Left ventricle myocardium superior (tissue), 1 donor: ENCODE data around the gene FAT4. TPM values are rescaled to one million over a fixed set of nuclear protein-coding genes. Genes with fewer than 3 reads are reported as not detected.

Experiments
- ATAC-seq: fragments of 200-7000 bp; cut with Tn5 transposase; one replicate; pipeline ENCODE4 v1.9.1; 2020; ENCODE audit warnings: mild to moderate bottlenecking, moderate library complexity
- DNase-seq: peaks from one replicate; pipeline ENCODE4 v3.0.0-alpha.2; 2020
- intact Hi-C: fragments of 100-400 bp; cut with micrococcal nuclease; formaldehyde crosslinking; loops from one replicate; pipeline ENCODE4 v1.11.0; 2022
- long read RNA-seq: library from polyadenylated mRNA; unstranded; transcript quantifications from one replicate; pipeline ENCODE4 v2.0.0, GENCODE V29; 2021
- total RNA-seq: library from RNA; stranded (reverse); fragmentation: NEBNext Ultra II Directional; extraction: Animal tissue kit (Norgen Biotek cat#: 25700); gene quantifications from one replicate; pipeline ENCODE4 v1.2.1, GENCODE V29; 2021
- donor health status: DM: no; HTN: yes; CAD: no; lungs with severe emphysema.

FAT4 gene
- total RNA-seq = 6.1 TPM
- long read RNA-seq, partial matches to known transcripts = 0 of 2 reads
- long read RNA-seq, other reads (novel, unspliced or antisense) = 2 of 2 reads

- DNase-seq (peak; percentile 97), ATAC-seq (peak; percentile 95)
- intact Hi-C loops = loop anchor here (10.0 kb wide), 1 partner anchor 120 kb away; no protein-coding TSS in a partner anchor
Observed at GRCh38 chr4:125314676-125315575, at the start of gene FAT4. FAT4 (plus strand) TSS chr4:125314955; CDS start chr4:125316412, 1,457 bp downstream.

GRCh38 chr4:125265846-125266245, 48.9 kb upstream of the FAT4 start:
- intact Hi-C loops = no loop called here
- ATAC-seq = no peak

GRCh38 chr4:125266901-125267604, 47.7 kb upstream of the FAT4 start:
- no peak for ATAC-seq

More at GRCh38 chr4:125265846-125266245, 48.9 kb upstream of the FAT4 start:
- no peak for DNase-seq

GRCh38 chr4:125267630-125268029, 47.1 kb upstream of the FAT4 start:
- intact Hi-C loops = no loop called here
- DNase-seq (no peak), ATAC-seq (no peak)

More at GRCh38 chr4:125266901-125267604, 47.7 kb upstream of the FAT4 start:
- intact Hi-C loops = no loop called here
- DNase-seq = no peak

- ATAC-seq (no peak), DNase-seq (no peak)
- intact Hi-C loops = no loop called here
Observed at GRCh38 chr4:125268068-125268755, 46.5 kb upstream of the FAT4 start.

- intact Hi-C loops = no loop called here
Observed at GRCh38 chr4:125276811-125277210, 37.9 kb upstream of the FAT4 start.

GRCh38 chr4:125277790-125278189, 37.0 kb upstream of the FAT4 start:
- ATAC-seq (no peak), DNase-seq (no peak)
- intact Hi-C loops = no loop called here

More at GRCh38 chr4:125276811-125277210, 37.9 kb upstream of the FAT4 start:
- no peak for DNase-seq
- no peak for ATAC-seq

GRCh38 chr4:125280892-125281403, 33.8 kb upstream of the FAT4 start:
- DNase-seq = peak; percentile 22
- intact Hi-C loops = no loop called here
- no peak for ATAC-seq

GRCh38 chr4:125283707-125284279, 31.0 kb upstream of the FAT4 start:
- DNase-seq (no peak), ATAC-seq (no peak)
- intact Hi-C loops = no loop called here

- intact Hi-C loops = no loop called here
- ATAC-seq (no peak), DNase-seq (no peak)
Observed at GRCh38 chr4:125297116-125297515, 17.6 kb upstream of the FAT4 start.

GRCh38 chr4:125303058-125303457, 11.7 kb upstream of the FAT4 start:
- intact Hi-C loops = no loop called here
- no peak for DNase-seq
- no peak for ATAC-seq

GRCh38 chr4:125303821-125304220, 10.9 kb upstream of the FAT4 start:
- DNase-seq (no peak), ATAC-seq (no peak)
- intact Hi-C loops = no loop called here

GRCh38 chr4:125306112-125306511, 8.6 kb upstream of the FAT4 start:
- intact Hi-C loops = no loop called here

GRCh38 chr4:125306533-125306932, 8.2 kb upstream of the FAT4 start:
- ATAC-seq (no peak), DNase-seq (no peak)
- intact Hi-C loops = no loop called here

More at GRCh38 chr4:125306112-125306511, 8.6 kb upstream of the FAT4 start:
- DNase-seq = no peak
- ATAC-seq = no peak

GRCh38 chr4:125311503-125311902, 3.3 kb upstream of the FAT4 start:
- no peak for DNase-seq
- intact Hi-C loops = loop anchor here (2.0 to 10.0 kb wide), 2 partner anchors 123 to 439 kb away; no protein-coding TSS in a partner anchor
- ATAC-seq = no peak

- no peak for ATAC-seq
- intact Hi-C loops = loop anchor here (10.0 kb wide), 1 partner anchor 121 kb away; no protein-coding TSS in a partner anchor
- no peak for DNase-seq
Observed at GRCh38 chr4:125313497-125313896, 1.3 kb upstream of the FAT4 start.

- DNase-seq (no peak), ATAC-seq (no peak)
- intact Hi-C loops = loop anchor here (10.0 kb wide), 1 partner anchor 121 kb away; no protein-coding TSS in a partner anchor
Observed at GRCh38 chr4:125313989-125314667, 627 bp upstream of the FAT4 start.
